Endothelial cell (in vitro differentiated cells): ENCODE results near the gene MYO3B. TPM values are rescaled to one million over a fixed set of nuclear protein-coding genes. Genes with fewer than 3 reads are reported as not detected.
A peak's percentile ranks its signal among the peaks of the same experiment; 100 is the strongest.

ENCODE experiments used
- DNase-seq: peaks from one replicate; pipeline ENCODE4 v3.0.0; 2021; ENCODE audit warnings: low spot score
- H3K27ac Mint-ChIP-seq: one replicate; pipeline ENCODE4 v1.8.0; 2021; ENCODE audit warnings: mixed read lengths, inconsistent platforms; ENCODE audit not compliant: unreplicated experiment
- H3K27me3 Mint-ChIP-seq: one replicate; pipeline ENCODE4 v1.8.0; 2021; ENCODE audit warnings: mild to moderate bottlenecking, moderate library complexity, mixed read lengths, inconsistent platforms; ENCODE audit not compliant: unreplicated experiment
- H3K36me3 Mint-ChIP-seq: one replicate; pipeline ENCODE4 v1.8.0; 2021; ENCODE audit warnings: mild to moderate bottlenecking, low read depth, mixed read lengths, inconsistent platforms; ENCODE audit not compliant: unreplicated experiment
- H3K4me1 Mint-ChIP-seq: one replicate; pipeline ENCODE4 v1.8.0; 2021; ENCODE audit warnings: mild to moderate bottlenecking, mixed read lengths, inconsistent platforms; ENCODE audit not compliant: unreplicated experiment
- H3K4me3 Mint-ChIP-seq: one replicate; pipeline ENCODE4 v1.8.0; 2021; ENCODE audit warnings: mild to moderate bottlenecking, mixed read lengths, inconsistent platforms; ENCODE audit not compliant: unreplicated experiment
- H3K9me3 Mint-ChIP-seq: one replicate; pipeline ENCODE4 v1.8.0; 2021; ENCODE audit warnings: mixed read lengths, inconsistent platforms; ENCODE audit not compliant: unreplicated experiment
- total RNA-seq: library from RNA; stranded (reverse); fragmentation: NEBNext Ultra II Directional; extraction: Animal tissue kit (Norgen Biotek cat#: 25700); gene quantifications from one replicate; pipeline ENCODE4 v1.2.1, GENCODE V29; 2021; ENCODE audit not compliant: unreplicated experiment
- TF ChIP-seq, protein P1 (sequence below): fragments of 200-600 bp; sonication (generic); IDR thresholded peaks from one replicate; pipeline ENCODE4 v1.5.0; 2021; ENCODE audit warnings: antibody characterized with exemption; ENCODE audit not compliant: unreplicated experiment

MYO3B gene
- total RNA-seq, 1 donor from 2014 or later = 1.3 TPM

DNA sequence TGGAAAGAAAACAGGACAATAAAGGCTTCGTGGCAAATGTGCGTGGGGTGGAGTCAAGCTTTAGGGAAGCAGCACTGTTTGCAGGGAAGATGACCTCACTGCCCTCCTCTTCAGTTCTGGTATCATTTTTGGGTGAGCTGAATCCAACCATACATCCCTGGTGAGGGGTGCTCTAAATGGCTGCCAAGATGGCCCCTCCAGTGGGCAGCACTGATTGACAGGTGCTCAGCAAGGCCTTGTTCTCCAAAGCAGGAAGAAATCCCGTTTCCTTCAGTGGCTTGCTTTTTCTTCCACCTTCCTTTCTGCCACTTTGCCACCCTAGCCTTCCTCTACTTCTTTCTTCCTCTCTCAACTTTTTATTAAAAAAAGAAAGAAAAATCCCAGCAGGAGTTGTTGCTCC lies 404.4 kb downstream of the MYO3B start:
- H3K27me3 Mint-ChIP-seq = no peaks in the 10 kb centered on the region
- no peaks in the 10 kb centered on the region for H3K9me3 Mint-ChIP-seq
- DNase-seq = no peak
- H3K4me1 Mint-ChIP-seq = peaks cover 5% of the 10 kb centered on the region
- H3K4me3 Mint-ChIP-seq = no peak overlapping the region
- TF ChIP-seq, protein P1, sequence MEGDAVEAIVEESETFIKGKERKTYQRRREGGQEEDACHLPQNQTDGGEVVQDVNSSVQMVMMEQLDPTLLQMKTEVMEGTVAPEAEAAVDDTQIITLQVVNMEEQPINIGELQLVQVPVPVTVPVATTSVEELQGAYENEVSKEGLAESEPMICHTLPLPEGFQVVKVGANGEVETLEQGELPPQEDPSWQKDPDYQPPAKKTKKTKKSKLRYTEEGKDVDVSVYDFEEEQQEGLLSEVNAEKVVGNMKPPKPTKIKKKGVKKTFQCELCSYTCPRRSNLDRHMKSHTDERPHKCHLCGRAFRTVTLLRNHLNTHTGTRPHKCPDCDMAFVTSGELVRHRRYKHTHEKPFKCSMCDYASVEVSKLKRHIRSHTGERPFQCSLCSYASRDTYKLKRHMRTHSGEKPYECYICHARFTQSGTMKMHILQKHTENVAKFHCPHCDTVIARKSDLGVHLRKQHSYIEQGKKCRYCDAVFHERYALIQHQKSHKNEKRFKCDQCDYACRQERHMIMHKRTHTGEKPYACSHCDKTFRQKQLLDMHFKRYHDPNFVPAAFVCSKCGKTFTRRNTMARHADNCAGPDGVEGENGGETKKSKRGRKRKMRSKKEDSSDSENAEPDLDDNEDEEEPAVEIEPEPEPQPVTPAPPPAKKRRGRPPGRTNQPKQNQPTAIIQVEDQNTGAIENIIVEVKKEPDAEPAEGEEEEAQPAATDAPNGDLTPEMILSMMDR = no peak
- H3K36me3 Mint-ChIP-seq = no peaks in the 10 kb centered on the region
- no peak overlapping the region for H3K27ac Mint-ChIP-seq

DNA sequence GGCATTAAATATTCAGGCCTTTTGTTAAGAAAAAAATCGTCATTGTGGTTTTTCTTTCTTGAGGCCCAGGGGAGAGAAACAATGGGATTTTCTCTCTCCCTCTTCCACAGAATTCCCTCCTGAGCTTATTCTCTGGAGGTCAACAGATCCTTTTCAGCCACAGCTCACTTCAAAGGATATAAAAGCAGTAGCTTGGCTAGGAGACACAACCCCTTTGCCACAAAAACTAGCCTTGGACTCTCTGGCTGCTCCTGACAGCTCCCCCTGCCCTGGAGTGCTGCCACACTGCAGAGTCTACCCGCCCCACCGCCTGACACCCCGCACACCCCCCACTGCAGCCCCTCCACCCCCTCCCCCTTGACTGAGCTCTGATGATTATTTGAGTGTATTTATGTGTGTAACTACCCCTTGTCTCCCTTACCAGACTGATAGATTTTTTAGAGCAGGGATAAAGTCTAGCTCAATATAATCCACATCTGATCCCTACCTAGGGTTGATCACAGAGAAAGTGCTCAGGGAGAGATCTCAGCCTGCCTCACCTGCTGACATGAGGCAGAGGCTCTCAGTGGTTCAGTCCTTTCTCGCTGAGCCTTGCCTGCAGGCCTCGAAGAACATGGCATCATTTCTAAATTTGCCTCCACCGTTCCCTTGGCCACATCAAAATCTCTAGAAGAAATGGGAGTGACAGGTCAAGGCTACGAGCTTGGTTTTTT lies 405.0 kb downstream of the MYO3B start:
- Mint-ChIP-seq H3K36me3 (no peaks in the 10 kb centered on the region), H3K4me3 (no peak overlapping the region), H3K9me3 (no peaks in the 10 kb centered on the region), H3K27ac (no peak overlapping the region), H3K27me3 (no peaks in the 10 kb centered on the region), H3K4me1 (peaks cover 5% of the 10 kb centered on the region)
- peak; percentile 5 for DNase-seq
- TF ChIP-seq, protein P1 = no peak

DNA sequence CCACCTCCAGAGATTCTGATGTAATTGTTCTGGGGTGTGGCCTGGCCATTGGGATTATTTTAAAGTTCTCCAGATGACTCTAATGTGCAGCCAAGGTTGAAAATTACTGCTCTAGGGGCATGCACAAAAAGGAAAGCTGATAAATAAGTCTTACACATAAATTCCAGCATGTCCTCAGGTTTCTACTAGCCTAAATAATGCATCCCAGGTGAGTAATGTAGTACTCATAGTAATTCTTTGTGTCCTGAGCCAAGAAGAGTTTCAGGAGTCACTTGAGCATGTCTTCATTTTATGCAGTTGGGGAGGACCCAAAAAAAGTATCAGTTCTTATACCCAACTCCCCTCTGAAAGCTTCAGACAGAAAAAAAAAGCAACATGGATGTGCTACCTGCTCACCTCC lies 407.1 kb downstream of the MYO3B start:
- H3K27me3 Mint-ChIP-seq = no peaks in the 10 kb centered on the region
- H3K36me3 Mint-ChIP-seq = no peaks in the 10 kb centered on the region
- peaks cover 5% of the 10 kb centered on the region for H3K4me1 Mint-ChIP-seq
- no peak overlapping the region for H3K4me3 Mint-ChIP-seq
- no peak for DNase-seq
- H3K9me3 Mint-ChIP-seq = no peaks in the 10 kb centered on the region
- H3K27ac Mint-ChIP-seq = no peak overlapping the region
- TF ChIP-seq, protein P1 = no peak

DNA sequence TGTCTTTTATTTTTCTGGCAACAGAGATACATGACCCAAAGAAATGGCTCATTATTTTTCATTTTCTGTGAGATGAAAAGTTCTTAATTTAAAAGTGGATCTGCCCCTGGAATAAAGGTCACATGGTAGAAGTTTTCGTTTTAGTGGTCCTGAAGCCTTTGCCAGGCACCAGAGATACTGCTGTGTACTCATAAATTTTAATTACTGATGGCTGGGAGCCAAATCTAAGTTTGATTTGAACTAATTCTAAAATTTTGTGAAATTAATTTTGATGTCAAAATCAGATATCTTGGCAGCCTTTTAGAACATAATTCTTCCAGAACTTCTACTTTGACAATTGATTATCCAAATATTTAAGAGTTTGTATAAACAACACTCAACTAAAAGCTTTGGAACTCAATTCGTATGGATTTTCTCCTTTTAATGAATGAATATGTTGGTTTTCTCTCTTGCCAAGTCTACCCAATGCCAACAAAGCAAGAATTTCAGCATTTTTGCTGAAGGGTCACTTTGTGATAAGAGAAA lies 408.7 kb downstream of the MYO3B start:
- Mint-ChIP-seq H3K36me3 (no peaks in the 10 kb centered on the region), H3K27ac (no peak overlapping the region), H3K4me3 (no peak overlapping the region), H3K27me3 (peaks cover 2% of the 10 kb centered on the region), H3K9me3 (no peaks in the 10 kb centered on the region), H3K4me1 (peaks cover 5% of the 10 kb centered on the region)
- TF ChIP-seq, protein P1 = no peak
- no peak for DNase-seq

DNA sequence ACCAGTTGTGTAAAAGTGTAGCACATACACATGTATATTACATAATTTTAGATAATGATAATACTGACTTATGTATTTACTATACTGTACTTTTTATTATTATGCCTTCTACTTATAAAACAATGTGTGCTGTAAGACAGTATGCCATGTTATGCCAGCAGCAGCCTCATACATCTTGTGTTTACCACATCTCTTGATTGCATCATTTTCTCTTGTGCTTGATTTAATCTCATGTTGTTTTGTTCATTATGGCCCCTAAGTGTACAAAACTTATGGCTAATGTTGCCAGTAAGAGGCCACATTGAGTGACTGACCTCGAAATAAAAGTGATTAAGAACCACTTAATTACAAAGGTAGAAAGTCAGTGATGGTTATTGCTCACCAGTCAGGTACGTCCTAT lies 409.2 kb downstream of the MYO3B start:
- H3K27ac Mint-ChIP-seq = no peak overlapping the region
- no peak overlapping the region for H3K4me3 Mint-ChIP-seq
- H3K36me3 Mint-ChIP-seq = no peaks in the 10 kb centered on the region
- peaks cover 5% of the 10 kb centered on the region for H3K4me1 Mint-ChIP-seq
- no peaks in the 10 kb centered on the region for H3K9me3 Mint-ChIP-seq
- TF ChIP-seq, protein P1 = no peak
- H3K27me3 Mint-ChIP-seq = peaks cover 2% of the 10 kb centered on the region
- no peak for DNase-seq
